H1 (cell line): ENCODE measurements around the gene GTF2H2. TPM values are rescaled to one million over a fixed set of nuclear protein-coding genes. Genes with fewer than 3 reads are reported as not detected.
"Not testable (repeated sequence)": the region's sequence is repeated elsewhere in the genome, so short reads cannot be mapped to it uniquely, and the experiment has no call there.

Experiments
- CTCF ChIA-PET: fragments of 300-600 bp; sonication (Branson Sonifier 250); formaldehyde crosslinking; loops from one replicate; lab custom pipeline; 2021; ENCODE audit not compliant: partially characterized antibody; lab: Charles Lee
- POLR2A ChIA-PET: fragments of 300-600 bp; sonication (Branson Sonifier 250); formaldehyde crosslinking; loops from one replicate; lab custom pipeline; 2021; ENCODE audit warnings: inconsistent platforms; ENCODE audit not compliant: partially characterized antibody; lab: Charles Lee
- DNase-seq, 2 experiments: peaks; one replicate each; pipeline versions ENCODE4 v3.0.0 to v3.0.0-alpha.2; 2010 to 2022; ENCODE audit warnings: low spot score in 2 of 2, low read depth in 1 of 2, mixed read lengths in 1 of 2
- FAIRE-seq: peaks from 2 replicates; lab custom pipeline; 2011; peaks lifted over from hg19 to GRCh38; lab: Jason Lieb, UNC
- H2AFZ ChIP-seq: 2 replicates; pipeline ENCODE4 v1.8.1; 2012; ENCODE audit warnings: low read length, inconsistent platforms
- H2AK5ac ChIP-seq: 2 replicates; pipeline ENCODE4 v1.6.1; 2013; ENCODE audit warnings: low read depth, low read length
- H2BK120ac ChIP-seq: replicated peaks from 2 replicates; pipeline ENCODE3; 2013; ENCODE audit warnings: low read depth, low read length, inconsistent platforms
- H2BK12ac ChIP-seq: 2 replicates; pipeline ENCODE4 v1.6.1; 2013; ENCODE audit warnings: low read depth, low read length
- H2BK15ac ChIP-seq: 2 replicates; pipeline ENCODE4 v1.6.1; 2013; ENCODE audit warnings: low read length
- H2BK20ac ChIP-seq: 2 replicates; pipeline ENCODE4 v1.6.1; 2013; ENCODE audit warnings: low read length
- H2BK5ac ChIP-seq: 2 replicates; pipeline ENCODE4 v1.6.1; 2013; ENCODE audit warnings: low read depth, low read length
- H3K14ac ChIP-seq: 2 replicates; pipeline ENCODE4 v1.6.1; 2013; ENCODE audit warnings: inconsistent platforms; ENCODE audit not compliant: insufficient read length
- H3K18ac ChIP-seq: 2 replicates; pipeline ENCODE4 v1.6.1; 2013; ENCODE audit warnings: low read length; ENCODE audit errors: extremely low read depth
- H3K23ac ChIP-seq: 2 replicates; pipeline ENCODE4 v1.6.1; 2013; ENCODE audit warnings: inconsistent platforms; ENCODE audit not compliant: insufficient read length
- H3K23me2 ChIP-seq: 2 replicates; pipeline ENCODE4 v1.6.1; 2013; ENCODE audit warnings: low read depth, low read length
- H3K27ac ChIP-seq: 2 replicates; pipeline ENCODE4 v1.6.1; 2011; ENCODE audit warnings: low read depth, low read length, inconsistent platforms
- H3K27me3 ChIP-seq, 4 experiments: replicated peaks in 1 of 4; 1 replicate in 1 of 4; 2 replicates in 3 of 4; pipeline versions ENCODE4 v1.6.1 to v1.8.1; 2011 to 2013; ENCODE audit warnings: low read length in 3 of 4, mild to moderate bottlenecking in 3 of 4, inconsistent platforms in 2 of 4, mixed read lengths in 2 of 4, moderate library complexity in 1 of 4; ENCODE audit not compliant: control insufficient read depth in 3 of 4, insufficient read depth in 3 of 4; ENCODE audit errors: extremely low read depth in 1 of 4
- H3K36me3 ChIP-seq, 4 experiments: 2 replicates each; pipeline versions ENCODE4 v1.6.1 to v1.8.1; 2011 to 2013; ENCODE audit warnings: mild to moderate bottlenecking in 4 of 4, low read length in 3 of 4, moderate library complexity in 2 of 4, control low read depth in 1 of 4, inconsistent platforms in 1 of 4; ENCODE audit not compliant: insufficient read depth in 4 of 4, control insufficient read depth in 2 of 4
- H3K4ac ChIP-seq: replicated peaks from 2 replicates; pipeline ENCODE3; 2013; ENCODE audit warnings: low read length, low read depth, mixed read lengths, inconsistent platforms; ENCODE audit not compliant: insufficient read length
- H3K4me1 ChIP-seq, 4 experiments: replicated peaks in 1 of 4; 1 replicate in 1 of 4; 2 replicates in 3 of 4; pipeline versions ENCODE4 v1.6.1 to v1.8.1; 2011 to 2013; ENCODE audit warnings: low read length in 3 of 4, inconsistent platforms in 2 of 4, mixed read lengths in 1 of 4; ENCODE audit not compliant: insufficient read depth in 4 of 4, control insufficient read depth in 3 of 4
- H3K4me2 ChIP-seq, 2 experiments: 2 replicates each; pipeline versions ENCODE4 v1.6.1 to v1.8.1; 2011 to 2013; ENCODE audit warnings: low read depth in 2 of 2, low read length in 2 of 2, control low read depth in 1 of 2, inconsistent platforms in 1 of 2, mild to moderate bottlenecking in 1 of 2; ENCODE audit not compliant: insufficient read depth in 1 of 2
- H3K4me3 ChIP-seq, 4 experiments: fragments of 200-600, 300-600 bp in 1 of 4; sonication (generic), shearing (Covaris generic), sonication (Bioruptor Twin) in 1 of 4; 2 replicates each; pipeline versions ENCODE4 v1.5.1 to v1.8.1; 2011 to 2016; ENCODE audit warnings: low read length in 4 of 4, low read depth in 3 of 4, control low read depth in 2 of 4, inconsistent platforms in 2 of 4, mild to moderate bottlenecking in 2 of 4, mixed read lengths in 1 of 4, moderate library complexity in 1 of 4; ENCODE audit not compliant: insufficient read depth in 2 of 4; ENCODE audit errors: extremely low read depth in 1 of 4
- H3K56ac ChIP-seq: replicated peaks from 2 replicates; pipeline ENCODE3; 2013; ENCODE audit warnings: low read depth, mild to moderate bottlenecking, mixed read lengths, low read length, inconsistent platforms; ENCODE audit not compliant: insufficient read length
- H3K79me1 ChIP-seq: 2 replicates; pipeline ENCODE4 v1.6.1; 2013; ENCODE audit warnings: low read depth, low read length, control low read depth
- H3K79me2 ChIP-seq, 2 experiments: 2 replicates each; pipeline versions ENCODE4 v1.6.1 to v1.8.1; 2012 to 2013; ENCODE audit warnings: low read length in 2 of 2, mild to moderate bottlenecking in 2 of 2, inconsistent platforms in 1 of 2; ENCODE audit not compliant: insufficient read depth in 2 of 2, control insufficient read depth in 1 of 2
- H3K9ac ChIP-seq, 4 experiments: replicated peaks in 1 of 4; 1 replicate in 1 of 4; 2 replicates in 3 of 4; pipeline versions ENCODE4 v1.6.1 to v1.8.1; 2011 to 2013; ENCODE audit warnings: low read depth in 3 of 4, low read length in 3 of 4, control low read depth in 2 of 4, mild to moderate bottlenecking in 2 of 4, moderate library complexity in 2 of 4, inconsistent platforms in 1 of 4; ENCODE audit errors: extremely low read depth in 1 of 4
- H3K9me3 ChIP-seq, 2 experiments: 2 replicates each; pipeline versions ENCODE4 v1.6.1 to v1.8.1; 2012 to 2013; ENCODE audit warnings: mild to moderate bottlenecking in 2 of 2, moderate library complexity in 2 of 2, control low read depth in 1 of 2, inconsistent platforms in 1 of 2, low read depth in 1 of 2, low read length in 1 of 2, mixed read lengths in 1 of 2; ENCODE audit not compliant: insufficient read depth in 2 of 2
- H4K20me1 ChIP-seq, 2 experiments: replicated peaks in 1 of 2; 2 replicates each; pipeline versions ENCODE3 to v1.8.1; 2011 to 2013; ENCODE audit warnings: inconsistent platforms in 2 of 2, low read length in 2 of 2, mild to moderate bottlenecking in 1 of 2; ENCODE audit not compliant: insufficient read depth in 2 of 2, control insufficient read depth in 1 of 2
- H4K5ac ChIP-seq: 2 replicates; pipeline ENCODE4 v1.6.1; 2013; ENCODE audit warnings: low read length, low read depth, mixed read lengths, inconsistent platforms; ENCODE audit not compliant: insufficient read length
- H4K8ac ChIP-seq: 2 replicates; pipeline ENCODE4 v1.8.0; 2013; ENCODE audit warnings: mild to moderate bottlenecking, moderate library complexity, low read length, inconsistent platforms; ENCODE audit not compliant: insufficient read depth; ENCODE audit errors: extremely low read depth
- H4K91ac ChIP-seq: replicated peaks from 2 replicates; pipeline ENCODE3; 2013; ENCODE audit warnings: low read length, mixed read lengths, inconsistent platforms; ENCODE audit not compliant: insufficient read length
- WGBS, 2 experiments: shearing (Covaris generic) in 1 of 2; methylation state at CpG; one replicate each; pipeline versions ENCODE4 v1.1.6 to v1.1.7; 2013 to 2015; ENCODE audit warnings: low lambda C conversion rate in 2 of 2, mixed read lengths in 2 of 2, inconsistent platforms in 1 of 2, low coverage in 1 of 2, missing lambda C conversion rate in 1 of 2; ENCODE audit not compliant: insufficient replicate concordance in 2 of 2, insufficient coverage in 1 of 2, insufficient read length in 1 of 2; ENCODE audit errors: extremely low coverage in 1 of 2, missing lambda C conversion rate in 1 of 2; 5-methylcytosine and 5-hydroxymethylcytosine counted together
- polyA plus RNA-seq, 7 experiments: library from polyadenylated mRNA; depleted of rRNA in 3 of 7; stranded (reverse) in 5 of 7; unstranded in 2 of 7; fragments of >200 nt in 5 of 7; fragments of 200-250 nt in 2 of 7; gene quantifications; 1 replicate in 5 of 7; 2 replicates in 1 of 7; 4 replicates in 1 of 7; pipeline versions ENCODE4 v1.2.1 to v1.2.3, GENCODE V29; 2011 to 2013; ENCODE audit warnings: missing spikeins in 2 of 7, mixed read lengths in 2 of 7
- total RNA-seq: library from RNA; stranded (reverse); fragmentation: NEBNext Ultra II Directional; extraction: Animal tissue kit (Norgen Biotek cat#: 25700); gene quantifications from 2 replicates; pipeline ENCODE4 v1.2.1, GENCODE V29; 2021

GTF2H2 gene
- total and polyA plus RNA-seq, 2 of the 8 experiments (the other 6 are each of a cell fraction or from before 2014, with no cell fraction given): 12.4 to 42.3 TPM

DNA sequence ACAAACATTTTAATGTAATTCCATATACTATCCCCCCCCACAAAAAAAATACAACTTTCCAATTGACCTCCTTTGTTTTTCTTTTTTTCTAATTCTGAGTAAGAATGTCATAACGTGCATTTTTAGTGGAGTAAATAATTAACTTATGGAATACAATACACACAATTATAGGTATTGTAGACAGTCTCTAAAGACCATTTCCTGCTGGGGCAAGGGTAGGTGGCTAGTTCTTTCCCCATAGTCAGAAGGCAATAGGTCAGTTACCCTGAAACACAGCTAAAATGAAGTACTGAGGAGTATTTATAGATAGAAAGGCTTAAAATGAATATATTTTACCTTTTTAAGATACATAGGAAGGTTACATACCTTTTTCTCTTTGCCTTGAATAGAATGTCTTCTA is 6.2 kb downstream of the GTF2H2 start:
- H2BK120ac ChIP-seq, H2BK15ac ChIP-seq, H2AK5ac ChIP-seq, H4K5ac ChIP-seq, H2BK12ac ChIP-seq, H4K8ac ChIP-seq, H3K27me3 ChIP-seq, H2BK5ac ChIP-seq, H4K20me1 ChIP-seq, H3K4me2 ChIP-seq, H3K14ac ChIP-seq, H2BK20ac ChIP-seq, FAIRE-seq, H4K91ac ChIP-seq, H3K23me2 ChIP-seq, H2AFZ ChIP-seq, H3K79me1 ChIP-seq, H3K23ac ChIP-seq, H3K4me3 ChIP-seq, H3K4me1 ChIP-seq, H3K9me3 ChIP-seq, H3K79me2 ChIP-seq, H3K18ac ChIP-seq, CTCF ChIA-PET, POLR2A ChIA-PET, H3K27ac ChIP-seq, DNase-seq, H3K4ac ChIP-seq, H3K36me3 ChIP-seq, H3K56ac ChIP-seq, H3K9ac ChIP-seq: not testable (repeated sequence)
- no CpG with 5 or more reads among the region's 1 CpG for WGBS, 2 experiments

DNA sequence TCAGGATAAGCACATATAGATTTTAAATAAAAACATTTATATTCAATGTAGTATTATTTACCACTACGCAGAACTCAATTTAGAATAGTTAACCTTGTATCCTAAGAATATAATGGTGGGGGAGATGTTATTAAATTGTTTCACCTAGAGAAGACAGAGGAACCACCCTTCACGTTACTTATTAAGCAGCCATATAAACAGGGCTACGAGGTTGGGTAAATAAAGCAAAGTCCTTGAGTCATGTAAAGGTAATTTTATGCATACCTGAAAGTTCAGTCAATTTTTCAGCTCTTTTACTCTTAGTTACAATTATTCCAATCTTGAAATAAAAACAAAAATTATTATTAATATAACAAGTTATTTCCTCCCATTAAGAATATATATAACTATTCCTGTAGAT is 8.1 kb downstream of the GTF2H2 start:
- H2BK12ac ChIP-seq, H3K4me1 ChIP-seq, H3K79me2 ChIP-seq, H4K91ac ChIP-seq, H2BK120ac ChIP-seq, H2AFZ ChIP-seq, H3K23me2 ChIP-seq, H3K79me1 ChIP-seq, H4K20me1 ChIP-seq, H3K56ac ChIP-seq, H3K9ac ChIP-seq, H2AK5ac ChIP-seq, H4K5ac ChIP-seq, H2BK20ac ChIP-seq, H4K8ac ChIP-seq, H3K9me3 ChIP-seq, H3K4ac ChIP-seq, H2BK15ac ChIP-seq, H3K27ac ChIP-seq, POLR2A ChIA-PET, FAIRE-seq, H2BK5ac ChIP-seq, H3K4me2 ChIP-seq, H3K18ac ChIP-seq, H3K14ac ChIP-seq, DNase-seq, H3K36me3 ChIP-seq, H3K23ac ChIP-seq, H3K4me3 ChIP-seq, CTCF ChIA-PET, H3K27me3 ChIP-seq: not testable (repeated sequence)
- WGBS, 2 experiments: no CpG with 5 or more reads among the region's 3 CpGs
